ENCODE results near the gene TOMM5.

TOMM5 gene

GRCh38 chr9:37561682-37562081, 30.7 kb downstream of the TOMM5 start:
- DNase-seq: no peak

GRCh38 chr9:37559855-37560592, 32.4 kb downstream of the TOMM5 start:
- DNase-seq: no peak

GRCh38 chr9:37559125-37559524, 33.3 kb downstream of the TOMM5 start:
- no peak for DNase-seq

- no peak for DNase-seq
These were observed 36.6 kb downstream of the TOMM5 start for GRCh38 chr9:37555786-37556185.

- DNase-seq: no peak
These were observed 38.1 kb downstream of the TOMM5 start for GRCh38 chr9:37554318-37554717.

GRCh38 chr9:37551888-37552287, 40.5 kb downstream of the TOMM5 start:
- DNase-seq: no peak

GRCh38 chr9:37551468-37551867, 40.9 kb downstream of the TOMM5 start:
- no peak for DNase-seq

GRCh38 chr9:37550781-37551180, 41.6 kb downstream of the TOMM5 start:
- no peak for DNase-seq

- DNase-seq: no peak
These were observed 42.9 kb downstream of the TOMM5 start for GRCh38 chr9:37549527-37549926.

- no peak for DNase-seq
These were observed 45.0 kb downstream of the TOMM5 start for GRCh38 chr9:37547328-37547878.

- DNase-seq: no peak
These were observed 48.9 kb downstream of the TOMM5 start for GRCh38 chr9:37543468-37543867.

GRCh38 chr9:37542895-37543294, 49.5 kb downstream of the TOMM5 start:
- no peak for DNase-seq

- DNase-seq: no peak
These were observed 49.9 kb downstream of the TOMM5 start for GRCh38 chr9:37542488-37542887.

- DNase-seq: no peak
These were observed 50.9 kb downstream of the TOMM5 start for GRCh38 chr9:37541465-37541864.

- peak; percentile 49 for DNase-seq
These were observed 51.8 kb downstream of the TOMM5 start for GRCh38 chr9:37540634-37541033.

- DNase-seq: no peak
These were observed 52.8 kb downstream of the TOMM5 start for GRCh38 chr9:37539634-37540033.

Data from DMS153 (cell line).